HG02571 (cell line): ENCODE data around the gene RPS2.
"Not testable (repeated sequence)": the region's sequence is repeated elsewhere in the genome, so short reads cannot be mapped to it uniquely, and the experiment has no call there.

Experiments
- ATAC-seq: cut with Tn5 transposase; IDR thresholded peaks from one replicate; pipeline ENCODE4 v1.9.1; 2021; ENCODE audit warnings: mild to moderate bottlenecking, moderate library complexity; ENCODE audit not compliant: unreplicated experiment

Gene RPS2

DNA sequence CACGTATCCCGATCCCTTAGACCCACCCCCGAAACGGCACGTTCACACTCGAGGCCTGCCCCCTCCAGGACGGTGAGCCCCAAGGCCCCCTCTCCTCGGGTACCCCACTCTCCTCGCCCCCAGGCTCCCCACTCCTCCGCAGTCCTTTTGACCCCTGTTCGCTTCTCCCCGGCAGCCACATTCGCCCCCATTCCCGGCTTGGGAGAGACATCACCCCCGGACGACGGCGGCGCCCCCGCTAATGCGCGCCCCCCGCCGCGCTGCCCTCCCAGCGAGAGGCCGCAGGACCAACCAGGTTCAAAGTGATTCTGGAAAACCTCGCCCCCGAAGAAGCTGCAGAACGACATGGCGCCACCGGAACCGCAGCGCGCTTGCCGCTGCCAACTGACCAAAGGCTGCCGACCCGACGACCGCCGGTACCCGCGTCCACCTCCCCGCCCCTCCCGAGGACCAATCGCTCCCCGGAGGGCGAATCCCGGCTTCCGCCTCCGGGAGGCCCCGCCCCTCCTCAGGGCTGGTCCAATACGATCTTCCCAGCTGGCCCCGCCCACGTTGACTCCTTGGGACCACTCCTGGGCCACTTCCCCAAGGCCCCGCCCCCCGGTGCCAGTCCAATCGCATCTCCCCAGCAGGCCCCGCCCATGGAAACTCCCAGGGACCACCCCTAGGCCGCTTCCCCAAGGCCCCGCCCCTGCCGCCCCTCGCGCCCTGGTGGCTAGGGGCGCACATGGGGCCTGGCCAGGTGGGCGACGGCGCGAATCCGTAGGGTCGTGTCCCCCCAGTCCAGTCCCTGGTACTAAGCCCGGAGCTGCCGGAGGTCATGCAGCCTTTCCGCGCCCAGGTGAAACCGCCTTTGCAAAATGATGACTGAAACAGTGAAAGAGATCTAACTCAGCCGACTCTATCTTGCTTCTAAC is 21.6 kb downstream of the RPS2 start, which contains the start of gene MSRB1:
Gene MSRB1 (minus strand): TSS at position 390 of the 917 bp plus-strand sequence. CDS start 43 bp downstream, at position 347.
- ATAC-seq: peak; percentile 89

DNA sequence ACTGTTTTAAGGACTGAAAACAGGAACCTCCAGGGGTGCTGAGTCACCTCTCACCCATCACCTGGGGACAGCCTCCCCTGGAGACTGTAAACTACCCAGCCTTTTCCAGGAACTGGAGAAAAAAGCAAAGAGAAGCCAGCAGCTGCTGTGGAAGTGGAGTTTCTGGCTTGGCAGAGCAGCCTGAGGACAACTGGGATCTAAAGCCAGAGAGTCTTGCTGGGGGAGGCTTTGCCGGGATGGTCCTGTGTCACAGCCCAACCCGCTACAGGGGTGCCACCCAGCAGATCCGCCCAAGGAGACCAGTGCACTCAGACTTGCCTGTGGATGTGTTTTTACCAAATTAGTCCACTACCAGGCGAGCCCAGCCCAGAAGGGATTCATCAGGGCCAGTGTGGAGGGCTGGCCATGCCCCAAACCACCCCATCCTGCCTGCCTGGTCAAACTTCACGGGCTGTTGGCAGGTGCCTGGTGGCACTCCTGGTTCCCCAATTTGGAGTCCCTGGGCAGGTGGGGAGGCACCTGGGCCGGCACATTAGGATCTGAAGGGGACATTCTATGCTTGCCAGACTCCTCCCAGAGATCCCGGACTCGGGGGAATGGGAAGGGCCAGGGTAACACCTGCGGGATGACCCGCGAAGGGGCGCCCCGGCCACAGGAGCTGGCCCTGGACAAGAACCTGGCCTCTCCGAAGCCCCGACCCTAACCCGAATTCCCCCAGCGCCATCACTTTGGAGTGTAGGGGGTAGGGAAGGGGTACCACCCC is 22.4 kb downstream of the RPS2 start:
- no peak for ATAC-seq

DNA sequence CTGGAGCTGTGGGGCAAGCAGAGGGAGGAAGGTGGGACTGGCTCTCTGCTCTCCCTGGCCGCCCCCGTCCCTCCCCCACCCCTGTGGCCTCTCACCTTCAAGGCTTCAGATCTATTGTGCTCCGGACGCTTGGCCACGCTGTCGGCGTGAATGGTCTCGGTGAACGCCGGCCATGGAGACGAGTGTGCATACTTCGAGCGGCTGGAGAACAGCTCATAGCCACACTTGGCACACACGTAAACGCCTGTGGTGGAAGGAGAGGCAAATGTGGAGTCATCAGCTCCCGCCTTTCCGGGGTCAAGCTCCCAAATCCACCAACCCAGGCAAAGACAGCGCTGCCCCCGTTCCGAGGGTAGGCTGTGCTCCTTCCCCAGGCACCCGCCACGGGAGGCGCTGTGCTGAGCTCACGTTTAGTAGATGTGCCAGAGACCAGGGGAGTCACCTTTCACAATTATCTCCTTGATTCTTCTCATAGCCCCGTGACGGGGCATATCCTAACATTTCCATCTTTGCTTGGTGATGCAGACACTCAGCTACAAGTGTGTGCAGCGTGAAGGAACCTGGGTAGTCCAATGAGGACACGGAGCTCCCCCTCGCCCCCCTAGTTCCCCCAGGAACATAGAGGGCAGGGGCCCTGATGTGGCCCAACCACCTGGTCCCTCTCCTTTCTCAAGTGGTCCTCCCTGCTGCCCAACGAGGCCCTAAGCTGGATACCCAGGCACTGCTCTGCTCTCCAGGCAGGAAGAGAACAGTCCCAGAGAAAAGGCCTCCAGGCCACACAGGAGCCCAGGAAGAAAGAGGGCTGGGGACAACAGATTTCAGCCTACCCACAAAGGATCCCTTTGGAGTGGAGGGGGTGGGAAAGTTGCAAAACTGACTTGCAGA is 23.2 kb downstream of the RPS2 start:
- no peak for ATAC-seq

DNA sequence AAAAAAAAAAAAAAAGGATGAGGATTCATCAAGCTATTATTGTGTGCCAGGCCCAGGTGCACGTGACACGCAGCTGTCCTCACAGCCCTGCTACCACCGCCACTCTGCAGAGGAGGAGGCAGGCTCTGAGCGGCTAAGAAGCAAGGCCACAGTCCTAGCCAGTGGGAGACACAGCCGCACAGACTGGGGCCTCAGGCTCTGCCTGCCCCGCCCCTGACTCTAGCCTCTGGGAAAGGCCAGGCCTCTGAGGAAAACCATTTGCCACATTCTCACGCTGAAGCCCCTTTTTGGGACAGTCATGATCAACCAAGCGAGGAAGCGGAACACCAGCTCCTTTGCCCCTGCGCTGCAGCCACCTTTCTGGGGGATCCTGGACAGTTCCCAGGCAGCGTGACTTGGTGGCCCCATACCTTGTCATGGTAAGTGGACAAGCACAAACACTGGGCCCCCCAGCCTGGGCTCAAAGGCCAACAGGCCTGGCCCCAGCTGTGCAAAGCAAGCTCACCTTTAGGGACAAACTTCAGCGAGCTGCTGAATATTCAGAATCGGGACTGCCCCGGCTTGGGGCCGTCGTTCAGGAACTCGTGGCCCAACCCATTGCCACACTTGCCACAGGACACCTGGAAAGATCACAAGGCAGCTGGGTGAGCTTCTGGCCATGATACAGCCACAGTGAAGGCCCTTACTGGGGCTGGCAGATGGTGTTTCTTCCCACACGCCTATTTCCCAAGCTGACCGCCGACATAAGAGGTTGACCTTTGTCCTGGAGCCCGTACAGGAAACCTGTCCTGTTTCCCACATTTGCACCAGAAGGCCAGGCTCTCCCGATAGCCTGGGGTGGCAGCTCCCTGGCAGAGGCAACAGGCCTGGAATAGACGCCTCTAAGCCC is 24.1 kb downstream of the RPS2 start:
- no peak for ATAC-seq

- ATAC-seq: not testable (repeated sequence)
Observed at GRCh38 chr16:1939833-1940232, 24.8 kb downstream of the RPS2 start.

GRCh38 chr16:1938910-1939309 is 25.7 kb downstream of the RPS2 start:
- ATAC-seq: no peak

GRCh38 chr16:1938316-1938715 is 26.3 kb downstream of the RPS2 start:
- no peak for ATAC-seq

DNA sequence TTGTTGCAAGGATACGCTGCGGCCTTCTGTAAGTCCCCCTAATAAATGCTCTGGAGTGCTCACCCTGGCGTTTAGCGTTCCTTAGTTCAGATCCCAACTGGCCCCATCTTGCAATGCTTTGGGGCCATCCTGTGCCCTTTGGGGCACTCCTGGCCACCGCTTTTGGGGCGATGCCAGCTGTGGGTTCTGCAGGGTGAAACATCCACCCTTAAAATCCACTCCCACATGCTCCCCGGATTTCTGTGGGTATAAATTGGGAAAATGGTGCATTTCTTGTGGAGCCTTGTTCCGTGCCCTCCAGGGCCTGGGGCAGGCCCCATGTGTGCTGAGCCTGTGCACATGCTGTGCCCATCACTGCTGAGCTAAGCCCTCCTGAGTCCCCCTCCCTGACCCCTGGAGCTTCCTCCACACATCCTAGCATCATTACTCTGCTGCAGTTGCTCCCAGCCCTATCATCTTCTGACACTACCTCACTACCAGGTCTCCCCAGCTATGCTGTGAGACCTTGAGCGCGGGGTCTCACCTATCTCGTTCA is 27.6 kb downstream of the RPS2 start:
- no peak for ATAC-seq

DNA sequence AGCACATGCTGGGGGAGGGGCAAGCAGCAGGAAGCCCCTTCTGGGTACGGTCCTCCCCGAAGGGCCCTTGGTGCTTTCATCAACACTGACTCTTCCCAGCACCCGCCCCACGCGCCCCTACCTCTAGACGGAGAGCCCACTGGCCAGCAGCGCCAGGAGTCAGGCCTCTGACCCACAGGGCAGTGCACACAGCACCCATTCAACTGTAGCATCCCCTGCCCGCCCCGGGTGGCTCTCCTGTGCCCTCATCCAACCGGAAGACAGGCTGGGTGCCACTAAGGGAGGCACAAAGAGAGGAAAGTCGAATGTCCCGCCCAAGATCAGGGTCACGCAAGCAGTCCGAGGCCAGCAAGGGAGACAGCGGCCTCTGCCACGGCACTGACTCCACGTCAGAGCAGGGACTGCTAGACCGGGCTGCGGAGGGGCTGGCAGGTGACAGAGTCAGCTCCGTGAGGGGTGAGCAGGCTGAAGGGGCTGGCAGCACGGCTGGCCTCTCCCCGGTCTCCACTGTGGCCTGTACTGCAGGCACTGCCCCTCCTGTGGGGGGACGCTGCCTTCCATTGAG is 31.4 kb downstream of the RPS2 start:
- ATAC-seq: no peak

DNA sequence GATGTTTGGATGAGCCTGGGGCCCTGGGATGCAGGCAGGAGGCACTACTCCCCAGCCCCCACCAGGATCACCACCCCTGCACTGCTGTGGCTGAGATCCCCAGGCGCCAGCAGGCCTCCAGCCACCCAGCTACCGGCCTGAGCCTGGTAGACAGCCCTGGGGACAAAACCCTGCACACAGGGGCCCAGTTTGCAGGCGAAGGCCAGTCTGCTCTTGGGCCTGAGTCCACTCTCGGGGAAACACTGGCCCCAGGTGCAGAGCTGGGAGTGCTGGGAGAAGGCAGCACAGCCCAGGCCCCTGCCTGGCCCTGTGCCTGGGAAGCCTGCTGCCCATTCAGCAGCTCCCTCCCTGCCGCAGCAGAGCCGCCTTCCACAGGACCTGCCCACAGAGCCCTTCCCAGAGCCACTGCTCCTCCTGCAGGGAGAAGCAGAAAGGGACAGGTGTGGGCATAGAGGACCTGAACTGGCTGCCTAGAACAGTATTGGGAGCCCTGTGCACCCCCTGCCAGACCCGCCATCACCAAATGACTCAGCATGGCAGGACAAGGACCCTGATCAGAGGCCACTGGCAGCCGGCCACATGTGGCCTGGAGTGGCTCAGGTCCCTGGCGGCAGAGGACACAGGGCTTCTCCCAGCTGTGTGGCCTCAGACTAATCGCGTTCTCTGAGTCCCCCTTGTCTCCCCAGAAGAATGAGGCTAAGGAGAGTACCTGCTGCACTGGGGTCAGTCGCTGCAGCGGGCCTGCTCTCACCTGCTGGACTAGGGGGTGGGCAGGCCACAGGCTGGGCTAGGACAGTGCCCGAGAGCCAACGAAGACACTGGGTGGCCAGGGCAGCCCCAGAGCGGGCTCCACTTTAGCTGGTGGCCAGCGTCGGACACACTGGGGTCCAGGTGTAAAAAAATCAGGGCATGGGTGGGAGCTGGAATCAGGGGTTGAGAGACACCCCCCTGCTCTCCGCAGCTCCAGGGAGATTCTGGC is 32.3 kb downstream of the RPS2 start:
- no peak for ATAC-seq

GRCh38 chr16:1930338-1930720 is 34.3 kb downstream of the RPS2 start:
- no peak for ATAC-seq

DNA sequence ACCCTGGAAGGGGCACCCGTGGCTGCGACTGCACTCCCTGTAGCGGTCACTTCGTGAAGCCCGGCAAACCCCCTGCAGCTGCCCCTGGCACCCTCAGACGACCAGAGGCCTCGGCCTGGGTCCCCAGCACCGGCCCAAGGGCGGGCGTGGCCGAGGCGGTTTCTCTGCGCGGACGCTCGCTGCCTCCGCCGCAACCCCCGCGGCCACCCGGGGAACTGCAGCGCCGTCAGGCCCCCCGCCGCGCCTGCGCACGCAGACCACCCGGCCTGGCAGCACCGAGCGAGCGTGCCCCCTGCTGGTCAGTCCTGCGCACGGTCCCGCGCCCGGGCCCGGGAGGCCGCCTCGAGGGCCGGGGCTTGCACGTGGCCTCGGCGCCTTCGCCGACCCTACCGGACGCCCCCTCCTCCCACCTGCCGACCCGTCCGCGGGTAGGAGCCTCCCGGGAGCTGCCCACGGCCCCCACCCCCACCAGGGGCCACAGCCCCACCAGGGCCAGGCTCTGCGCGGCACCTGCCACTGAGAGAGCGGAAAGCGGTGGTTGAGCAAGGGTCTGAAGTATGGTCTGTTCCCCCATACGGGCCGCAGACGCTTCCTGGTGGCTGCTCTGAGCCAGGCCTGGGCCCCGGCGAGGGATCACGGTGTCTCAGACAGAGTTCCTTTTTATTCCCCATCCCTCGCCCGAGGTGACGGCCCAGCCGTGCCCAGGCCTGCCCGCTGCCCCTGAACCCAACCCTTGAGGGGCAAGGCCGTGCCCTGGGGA is 34.9 kb downstream of the RPS2 start:
- ATAC-seq: peak; percentile 79

GRCh38 chr16:1929105-1929504 is 35.5 kb downstream of the RPS2 start:
- no peak for ATAC-seq

- no peak for ATAC-seq
Observed at GRCh38 chr16:1926271-1926670, 38.4 kb downstream of the RPS2 start.

DNA sequence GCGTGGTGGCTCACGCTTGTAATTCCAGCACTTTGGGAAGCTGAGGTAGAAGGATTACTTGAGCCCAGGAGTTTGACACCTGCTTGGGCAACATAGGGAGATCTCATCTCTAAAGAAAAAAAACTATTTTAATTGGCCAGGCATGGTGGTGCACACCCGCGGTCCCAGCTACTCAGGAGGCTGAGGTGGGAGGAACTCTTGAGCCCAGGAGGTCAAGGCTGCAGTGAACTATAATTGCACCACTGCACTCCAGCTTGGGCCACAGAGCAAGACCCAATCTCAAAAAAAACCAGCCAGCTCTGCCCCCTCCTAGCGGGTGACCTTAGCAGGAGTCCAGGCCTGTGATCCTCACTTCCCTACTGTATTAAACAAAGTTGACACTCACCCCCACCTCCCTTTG is 40.5 kb downstream of the RPS2 start:
- ATAC-seq: no peak

- no peak for ATAC-seq
Observed at GRCh38 chr16:1923299-1924034, 41.2 kb downstream of the RPS2 start.

- no peak for ATAC-seq
Observed at GRCh38 chr16:1922357-1922756, 42.3 kb downstream of the RPS2 start.
